ENCODE results near the gene DDX1.

DNA sequence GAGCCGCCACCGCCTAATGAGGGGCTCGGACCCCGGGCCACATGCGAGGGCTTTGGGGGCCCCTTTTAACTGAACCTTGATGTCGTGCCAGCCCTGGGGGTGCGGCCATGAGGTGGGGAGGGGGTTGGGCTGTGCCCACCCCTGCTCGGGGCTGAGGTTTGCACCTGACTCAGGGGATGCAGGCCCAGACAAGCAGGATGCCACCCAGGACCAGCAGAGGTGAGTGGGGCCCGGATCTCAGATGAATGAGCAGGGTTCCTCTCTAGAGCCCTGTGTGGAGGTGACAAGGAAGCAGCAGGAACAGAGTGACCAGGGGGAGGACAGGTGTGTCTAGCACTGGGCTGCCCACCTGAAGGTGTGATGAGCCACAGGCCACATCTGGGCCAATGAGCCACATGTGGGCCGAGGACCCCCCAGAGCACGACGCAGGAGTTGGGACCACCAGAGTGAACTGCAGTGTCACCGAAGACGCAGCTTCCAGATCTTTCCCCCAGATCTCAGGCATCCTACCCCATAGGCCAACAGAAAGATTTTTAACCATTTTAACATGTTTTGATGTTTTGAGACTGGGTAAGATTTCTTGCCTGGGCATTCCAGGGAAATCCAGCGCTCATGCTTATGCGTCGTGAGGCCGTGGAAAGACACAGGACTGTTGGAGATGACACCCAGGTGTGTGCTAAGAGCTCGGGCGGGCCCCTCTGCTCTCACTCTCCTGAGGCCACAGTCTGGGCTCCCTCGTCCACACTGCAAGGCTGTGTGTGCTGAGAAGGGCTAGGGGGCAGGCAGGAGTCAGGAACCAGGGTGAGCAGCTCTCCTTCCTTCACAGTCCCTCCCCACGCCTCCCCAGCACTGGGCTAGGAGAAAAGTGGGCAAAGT lies 73.6 kb downstream of the DDX1 start:
- TF ChIP-seq, protein P1, sequence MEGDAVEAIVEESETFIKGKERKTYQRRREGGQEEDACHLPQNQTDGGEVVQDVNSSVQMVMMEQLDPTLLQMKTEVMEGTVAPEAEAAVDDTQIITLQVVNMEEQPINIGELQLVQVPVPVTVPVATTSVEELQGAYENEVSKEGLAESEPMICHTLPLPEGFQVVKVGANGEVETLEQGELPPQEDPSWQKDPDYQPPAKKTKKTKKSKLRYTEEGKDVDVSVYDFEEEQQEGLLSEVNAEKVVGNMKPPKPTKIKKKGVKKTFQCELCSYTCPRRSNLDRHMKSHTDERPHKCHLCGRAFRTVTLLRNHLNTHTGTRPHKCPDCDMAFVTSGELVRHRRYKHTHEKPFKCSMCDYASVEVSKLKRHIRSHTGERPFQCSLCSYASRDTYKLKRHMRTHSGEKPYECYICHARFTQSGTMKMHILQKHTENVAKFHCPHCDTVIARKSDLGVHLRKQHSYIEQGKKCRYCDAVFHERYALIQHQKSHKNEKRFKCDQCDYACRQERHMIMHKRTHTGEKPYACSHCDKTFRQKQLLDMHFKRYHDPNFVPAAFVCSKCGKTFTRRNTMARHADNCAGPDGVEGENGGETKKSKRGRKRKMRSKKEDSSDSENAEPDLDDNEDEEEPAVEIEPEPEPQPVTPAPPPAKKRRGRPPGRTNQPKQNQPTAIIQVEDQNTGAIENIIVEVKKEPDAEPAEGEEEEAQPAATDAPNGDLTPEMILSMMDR (conservative IDR thresholded peaks at IDR 0.05) = no peak
- no peak for TF ChIP-seq EZH2 (IDR thresholded peaks at IDR 0.05; ENCODE audit: low read depth)
